GM21515 (cell line): ENCODE measurements around the gene DPH6.

Experiments used
- ATAC-seq: cut with Tn5 transposase; IDR thresholded peaks from one replicate; pipeline ENCODE4 v1.9.1; 2021; ENCODE audit not compliant: unreplicated experiment

The DPH6 gene

DNA sequence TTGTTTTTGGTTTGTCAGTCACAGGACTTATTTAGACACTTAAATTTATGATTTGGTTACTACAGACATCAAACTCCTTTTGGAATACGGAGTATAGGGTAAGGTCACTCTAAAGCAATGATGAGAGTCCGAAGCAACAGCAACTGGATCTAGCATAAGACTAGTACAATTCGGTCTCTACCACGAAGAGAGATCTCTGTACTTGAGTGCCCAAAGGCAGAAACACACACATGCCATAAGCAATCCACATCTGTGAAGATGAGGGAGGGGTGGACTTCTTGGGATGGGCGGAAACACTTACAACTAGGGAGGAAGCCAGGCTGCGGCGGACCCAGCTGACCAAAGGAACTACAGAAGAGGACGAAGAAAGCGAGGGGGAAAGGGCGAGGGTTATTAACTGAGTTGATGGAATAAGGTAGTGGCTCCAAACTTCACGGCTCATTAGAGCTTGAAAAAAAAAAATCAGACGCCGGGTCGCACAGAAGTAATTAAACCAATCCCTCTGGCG, 595 bp downstream of the DPH6 start:
- peak; percentile 19 for ATAC-seq

DNA sequence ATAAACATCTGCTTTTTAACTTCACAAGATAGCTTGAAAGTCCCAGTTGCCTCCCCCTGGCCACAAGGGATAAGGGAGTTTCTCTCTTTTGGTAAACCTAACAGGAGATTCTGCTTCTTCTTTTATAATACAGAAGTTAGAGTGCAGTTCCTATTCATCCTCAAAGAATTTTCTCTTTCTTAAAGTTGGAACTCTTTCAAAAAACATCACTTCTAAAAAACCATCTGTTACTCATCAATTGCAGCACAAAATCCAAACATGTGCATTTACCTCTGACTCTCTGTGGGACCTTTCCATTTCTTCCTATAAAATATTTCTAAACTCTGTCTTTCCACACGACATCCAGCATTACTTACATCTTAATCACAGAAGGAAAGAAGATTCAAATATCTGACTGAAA, 5.1 kb downstream of the DPH6 start:
- no peak for ATAC-seq

- no peak for ATAC-seq
Observed at GRCh38 chr15:35540021-35540420, 5.9 kb downstream of the DPH6 start.

- no peak for ATAC-seq
Observed at GRCh38 chr15:35535365-35535916, 10.5 kb downstream of the DPH6 start.

DNA sequence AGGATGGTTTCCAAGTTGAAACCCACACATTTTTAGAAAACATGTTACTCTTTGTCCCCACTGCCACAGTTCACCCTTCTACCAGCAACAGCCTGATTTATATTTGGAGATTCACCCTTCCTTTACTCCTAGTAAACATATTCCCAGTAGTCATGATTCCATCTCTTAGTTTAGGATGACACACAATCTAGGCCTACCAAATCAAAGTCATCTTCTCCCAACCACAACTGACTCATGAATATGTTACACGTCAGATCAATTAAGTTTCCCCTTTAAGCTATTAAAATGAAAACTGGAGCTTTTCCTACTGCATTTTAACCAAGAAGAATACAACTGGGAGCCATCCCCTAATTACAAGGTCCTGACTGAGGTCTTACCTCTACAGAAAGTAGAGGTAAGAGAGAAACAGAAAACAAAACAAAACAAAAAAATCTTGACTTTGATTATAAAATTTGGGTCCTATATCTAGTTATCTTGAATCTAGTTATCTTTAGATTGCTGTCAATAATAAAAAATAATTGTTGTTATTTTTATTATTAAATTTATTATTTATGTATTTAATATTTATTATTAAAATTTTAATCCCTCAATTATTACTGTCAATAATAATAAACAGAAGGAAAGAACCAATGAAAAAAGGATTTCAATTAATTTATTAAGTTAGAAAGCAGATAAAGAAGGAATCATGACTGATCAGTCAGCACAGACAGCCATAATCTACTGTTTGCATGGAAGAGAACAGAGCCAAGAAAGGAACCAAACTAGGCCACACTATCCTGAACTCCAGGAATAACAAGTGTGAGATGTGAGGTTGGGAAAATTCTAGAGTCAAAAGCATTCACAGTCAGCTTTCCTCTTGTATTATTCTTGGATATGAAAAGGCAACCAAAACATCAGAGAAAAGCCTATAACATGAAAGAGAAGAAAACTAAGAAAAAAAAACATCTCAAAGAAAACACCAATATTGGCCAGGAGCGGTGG, 12.5 kb downstream of the DPH6 start:
- no peak for ATAC-seq

DNA sequence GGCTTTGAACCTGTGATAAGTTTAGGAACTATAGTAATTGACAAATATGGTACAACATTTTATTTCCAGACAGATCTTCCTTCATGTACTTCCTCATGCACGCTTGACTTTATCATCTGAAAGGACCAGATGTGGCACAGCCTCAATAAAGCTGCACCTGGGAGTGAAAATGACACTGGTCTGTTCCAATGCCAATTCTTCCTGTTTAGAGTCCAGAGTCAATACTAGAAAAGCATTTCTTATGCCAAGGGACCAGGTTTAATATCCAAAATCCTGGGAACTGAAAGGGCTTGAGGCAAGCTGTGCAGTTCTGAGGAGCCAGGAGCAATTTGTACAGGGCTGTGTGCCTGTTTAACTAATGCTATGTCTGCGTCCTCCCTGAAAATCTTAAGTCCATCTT, 15.3 kb downstream of the DPH6 start:
- no peak for ATAC-seq

DNA sequence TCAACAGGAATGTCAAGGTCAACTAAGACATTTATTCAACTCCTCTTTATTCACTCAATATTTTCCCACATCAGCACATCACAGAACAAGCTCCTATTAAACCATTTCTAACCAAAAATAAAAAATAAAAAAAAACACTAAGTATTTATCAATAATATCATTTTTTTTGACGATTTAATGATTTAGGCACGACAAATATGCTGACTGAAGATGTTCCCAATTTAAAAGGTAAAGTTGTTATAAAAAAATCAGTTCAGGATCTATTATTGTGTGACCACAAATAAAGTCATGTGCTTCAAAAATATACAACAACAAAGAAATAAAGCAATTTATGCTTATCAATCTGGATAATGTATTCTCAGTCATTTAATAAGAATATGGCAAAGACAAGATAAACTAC, 16.2 kb downstream of the DPH6 start:
- ATAC-seq = no peak

GRCh38 chr15:35522061-35522460, 23.9 kb downstream of the DPH6 start:
- no peak for ATAC-seq

GRCh38 chr15:35519541-35520149, 26.3 kb downstream of the DPH6 start:
- ATAC-seq = peak; percentile 70

DNA sequence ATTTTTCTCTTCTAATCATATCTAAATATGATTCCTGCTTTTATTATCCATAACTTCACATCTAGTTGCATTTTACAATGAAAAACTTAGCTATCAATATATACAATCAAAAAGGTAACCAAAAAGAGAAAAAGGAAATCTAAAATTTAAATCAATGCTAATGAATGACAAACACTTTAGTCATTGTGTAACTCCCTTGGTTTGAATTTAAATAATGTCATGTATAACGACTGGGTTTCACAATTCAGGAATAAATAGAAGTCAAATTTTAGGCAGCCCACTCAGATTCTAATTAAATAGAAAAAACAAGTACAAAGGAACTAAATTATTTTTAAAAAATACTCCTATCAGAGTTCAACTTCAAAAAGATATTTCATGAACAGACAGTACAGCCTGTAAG, 26.9 kb downstream of the DPH6 start:
- no peak for ATAC-seq

GRCh38 chr15:35514759-35515158, 31.2 kb downstream of the DPH6 start:
- ATAC-seq = no peak

DNA sequence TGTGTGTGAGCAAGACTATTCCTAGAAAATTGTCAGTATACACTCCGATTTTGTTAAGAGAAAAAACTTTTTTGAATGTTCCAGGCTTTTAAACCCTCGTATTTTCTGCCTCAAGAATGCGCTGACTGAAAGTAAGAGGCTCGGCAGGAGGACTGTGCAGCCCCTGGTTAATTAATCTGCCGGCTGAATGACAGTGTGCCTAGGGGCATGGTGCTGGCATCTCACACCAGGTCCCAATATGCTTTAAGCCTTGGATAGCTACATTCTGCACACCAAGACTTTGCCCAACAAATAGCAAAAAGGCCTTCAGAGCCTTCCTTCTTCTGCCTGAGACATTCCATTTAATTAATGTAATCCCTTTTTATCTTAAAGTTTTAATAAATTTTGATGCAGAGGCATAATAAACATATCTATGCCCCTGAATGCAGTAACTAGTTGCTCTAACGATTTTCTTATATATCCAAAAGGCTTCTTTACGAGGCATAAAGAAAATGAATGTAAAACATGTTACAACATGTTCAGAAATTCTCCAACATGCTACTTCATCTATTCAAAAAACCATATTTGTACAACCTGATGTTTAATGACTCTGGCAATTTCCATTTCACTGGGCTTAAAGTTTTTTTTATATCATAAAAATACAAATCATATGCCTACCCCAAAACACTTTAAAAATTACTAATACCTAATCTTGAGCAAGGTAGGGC, 37.9 kb downstream of the DPH6 start:
- ATAC-seq = no peak

GRCh38 chr15:35506272-35506870, 39.6 kb downstream of the DPH6 start:
- ATAC-seq = no peak

DNA sequence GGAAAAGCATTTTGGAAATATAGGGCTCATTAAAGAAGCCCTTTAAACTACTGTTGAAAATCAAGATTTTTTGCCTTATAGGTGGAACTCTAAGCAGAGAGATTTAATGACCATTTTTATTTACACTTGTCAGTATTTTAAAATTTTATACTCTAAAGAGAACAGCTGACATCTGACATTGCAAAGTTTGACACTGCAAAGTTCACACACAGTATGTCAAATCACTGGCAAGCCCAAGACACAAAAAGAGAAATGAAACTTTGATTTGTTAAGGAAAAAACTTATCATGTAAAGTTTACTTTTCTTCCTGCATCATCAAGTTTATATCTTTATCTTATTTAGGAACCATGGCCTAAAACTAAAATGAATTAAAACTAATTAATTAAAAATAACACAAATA, 40.2 kb downstream of the DPH6 start:
- no peak for ATAC-seq

DNA sequence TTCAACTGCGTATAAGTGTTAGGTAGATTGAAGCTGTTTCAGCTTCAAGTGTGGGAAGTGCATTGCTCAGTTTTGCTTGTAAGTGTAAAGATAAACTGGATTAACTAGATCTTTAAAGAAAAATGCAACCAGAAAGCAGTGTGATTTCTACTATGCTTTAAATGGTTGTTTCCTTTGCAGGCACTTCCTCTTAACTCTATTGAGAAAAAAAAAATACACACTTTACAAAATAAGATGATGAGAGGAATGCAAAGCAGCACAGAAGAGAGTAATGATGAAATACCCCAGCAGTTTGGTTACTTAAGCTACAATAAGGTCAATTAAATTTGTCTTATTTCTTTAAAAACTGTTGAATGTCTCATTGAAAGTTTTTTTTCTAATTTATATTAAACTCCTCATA, 40.8 kb downstream of the DPH6 start:
- ATAC-seq = no peak

- ATAC-seq = no peak
Observed at GRCh38 chr15:35499723-35500122, 46.2 kb downstream of the DPH6 start.

DNA sequence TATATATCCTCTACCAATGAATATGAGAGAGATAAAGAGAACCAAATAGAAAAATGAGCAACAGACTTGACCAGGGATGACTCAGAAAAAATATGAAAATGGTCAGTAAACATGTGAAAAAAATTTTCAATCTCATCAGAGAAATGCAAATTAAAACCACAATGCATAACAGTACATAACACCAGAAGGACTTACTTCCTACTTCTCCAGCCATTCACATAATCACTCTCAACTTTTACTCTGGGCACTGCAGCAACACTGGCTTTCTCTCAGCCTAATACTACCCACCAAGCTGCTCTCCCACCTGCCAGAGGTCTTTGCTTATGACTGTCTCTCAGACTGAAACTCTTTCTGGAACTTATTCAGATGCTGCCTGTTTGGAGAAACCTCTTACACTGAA, 49.4 kb downstream of the DPH6 start:
- ATAC-seq = peak; percentile 98

- no peak for ATAC-seq
Observed at GRCh38 chr15:35495080-35495479, 50.9 kb downstream of the DPH6 start.

DNA sequence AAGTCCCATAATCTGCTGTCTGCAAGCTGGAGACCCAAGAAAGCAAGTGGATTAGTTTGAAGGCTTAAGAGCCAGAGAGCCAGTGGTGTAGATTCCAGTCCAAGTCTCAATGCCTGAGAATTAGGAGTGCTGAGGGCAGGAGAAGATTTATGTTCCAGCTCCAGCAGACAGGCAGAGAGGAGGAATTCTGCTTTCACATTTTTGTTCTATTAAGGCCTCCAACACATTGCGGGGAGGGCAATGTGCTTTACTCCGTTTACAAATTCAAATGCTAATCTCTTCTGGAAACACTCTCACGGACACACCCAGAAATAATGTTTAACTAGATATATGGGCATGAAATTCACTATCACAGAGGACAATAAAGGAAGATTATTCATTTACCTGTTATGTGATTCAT, 54.0 kb downstream of the DPH6 start:
- no peak for ATAC-seq

DNA sequence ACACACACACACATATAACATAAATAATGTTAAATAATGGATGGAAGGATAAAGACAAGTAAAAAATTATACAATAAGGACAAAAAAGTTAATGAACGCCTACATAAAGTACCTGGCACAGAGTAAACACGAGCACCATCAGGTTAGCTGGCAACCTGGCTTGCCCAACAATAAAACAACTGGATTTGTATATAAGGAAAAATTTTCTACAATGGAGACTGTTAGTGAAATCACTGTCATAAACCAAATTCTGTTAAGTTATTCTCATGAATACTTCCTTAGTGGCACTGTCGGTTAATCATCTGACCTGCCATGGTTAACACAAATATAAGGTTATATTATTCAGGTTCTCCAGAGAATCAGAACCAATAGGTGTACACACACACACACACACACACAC, 54.8 kb downstream of the DPH6 start:
- ATAC-seq = no peak

GRCh38 chr15:35490511-35490910, 55.5 kb downstream of the DPH6 start:
- no peak for ATAC-seq
